ENCODE data around the gene C17orf114.
A peak's percentile ranks its signal among the peaks of the same experiment; 100 is the strongest.
"Not testable (repeated sequence)": the region's sequence is repeated elsewhere in the genome, so short reads cannot be mapped to it uniquely, and the experiment has no call there.

Gene C17orf114

DNA sequence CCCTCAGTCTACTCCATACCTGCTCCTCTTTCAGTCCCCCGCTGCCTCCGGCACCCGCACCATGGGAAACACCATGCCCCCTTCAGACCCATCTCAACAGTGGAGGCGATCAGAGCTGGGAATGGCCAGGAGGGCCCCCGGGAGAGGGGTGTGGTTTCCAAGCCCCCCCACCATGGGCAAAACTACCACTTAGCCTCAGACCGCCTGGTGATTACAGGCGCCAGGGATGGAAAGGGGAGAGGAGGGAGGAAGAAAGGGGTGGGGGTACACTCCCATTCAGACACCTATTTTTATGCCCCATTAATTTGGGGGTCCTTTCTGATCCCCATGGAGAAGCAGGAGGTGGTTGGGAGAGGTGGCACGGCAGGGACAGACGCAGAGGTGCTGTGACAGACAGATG, at the start of gene C17orf114:
Gene C17orf114, minus strand, starts transcription at position 101 of the 400 bp plus-strand sequence.
- DNase-seq (ENCODE audit: low read depth in 2 of 2), result no peak

- no peak for DNase-seq (ENCODE audit: low read depth in 2 of 2)
These were observed 49.0 kb upstream of the C17orf114 start for GRCh38 chr17:4851084-4851483.

DNA sequence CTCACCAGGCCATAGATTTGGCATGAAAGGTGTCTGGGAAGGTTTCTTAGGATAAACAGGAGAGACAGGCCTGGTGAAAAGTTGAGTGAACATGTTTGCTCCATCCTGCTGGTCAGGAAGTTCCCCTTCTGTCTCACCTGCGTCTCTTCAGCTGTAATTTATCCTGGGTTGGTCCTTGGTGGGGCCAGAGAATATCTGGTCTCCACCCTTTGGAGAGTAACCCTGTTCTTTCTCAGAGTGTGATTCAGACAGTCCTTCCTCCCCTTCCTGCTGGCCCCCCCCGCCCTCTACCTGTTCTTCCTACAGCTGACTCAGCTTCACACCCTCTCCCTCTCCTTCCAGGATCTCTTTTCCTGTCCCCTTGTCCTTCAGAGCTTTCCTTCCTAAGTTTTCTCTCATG, 48.1 kb upstream of the C17orf114 start:
- DNase-seq (ENCODE audit: low read depth in 2 of 2), result no peak

DNA sequence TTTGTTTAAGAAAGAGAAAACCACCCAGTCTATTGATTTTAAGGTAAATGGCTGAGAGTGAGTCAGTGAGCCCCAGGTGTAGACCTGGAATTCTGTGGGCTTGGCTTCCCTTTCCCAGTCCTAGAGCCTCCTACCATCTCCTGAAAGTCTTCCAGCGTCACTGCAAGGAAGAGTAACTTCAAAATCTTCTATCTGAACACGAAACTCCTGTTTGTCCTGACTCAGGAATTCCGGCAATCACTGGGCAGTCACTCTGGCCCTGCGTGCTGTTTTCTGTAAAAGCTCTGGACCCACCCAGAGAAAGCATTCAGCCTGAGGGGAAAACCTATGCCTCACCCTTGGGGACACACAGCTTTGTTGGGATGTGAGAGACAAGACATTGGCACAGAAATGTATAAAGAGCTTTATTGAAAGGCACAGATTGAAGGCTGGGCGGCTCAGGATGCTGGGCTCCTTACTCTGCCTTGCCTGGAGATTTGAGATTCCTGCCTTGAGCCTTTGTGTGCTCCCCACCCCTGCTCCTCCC, 46.9 kb upstream of the C17orf114 start:
- no peak for DNase-seq (ENCODE audit: low read depth in 2 of 2)

GRCh38 chr17:4846635-4847390, 44.7 kb upstream of the C17orf114 start:
- no peak for DNase-seq (ENCODE audit: low read depth in 2 of 2)

DNA sequence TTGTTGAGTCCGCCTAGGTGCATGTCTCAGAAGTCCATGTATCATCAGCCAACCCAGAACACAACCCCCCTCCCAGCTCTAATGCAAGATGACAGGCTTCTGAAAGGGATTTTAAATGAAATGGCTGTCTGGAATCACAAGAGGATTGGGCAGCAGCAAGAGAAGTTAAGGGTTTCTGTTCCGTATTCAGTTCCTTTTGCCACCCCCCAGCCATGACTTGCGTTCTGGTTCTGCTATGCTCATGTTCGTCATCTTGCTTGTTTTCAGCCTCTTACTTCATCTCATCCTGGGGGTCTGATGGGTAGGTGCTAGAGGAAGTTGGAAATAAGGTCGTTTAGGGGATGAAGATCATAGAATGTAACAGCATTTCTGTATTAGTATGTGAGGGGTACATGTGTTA, 43.0 kb upstream of the C17orf114 start:
- no peak for DNase-seq (ENCODE audit: low read depth in 2 of 2)

GRCh38 chr17:4843321-4844000, 41.3 kb upstream of the C17orf114 start:
- DNase-seq (ENCODE audit: low read depth in 2 of 2), result no peak

GRCh38 chr17:4842376-4842775, 40.2 kb upstream of the C17orf114 start:
- DNase-seq (ENCODE audit: low read depth in 2 of 2), result no peak

DNA sequence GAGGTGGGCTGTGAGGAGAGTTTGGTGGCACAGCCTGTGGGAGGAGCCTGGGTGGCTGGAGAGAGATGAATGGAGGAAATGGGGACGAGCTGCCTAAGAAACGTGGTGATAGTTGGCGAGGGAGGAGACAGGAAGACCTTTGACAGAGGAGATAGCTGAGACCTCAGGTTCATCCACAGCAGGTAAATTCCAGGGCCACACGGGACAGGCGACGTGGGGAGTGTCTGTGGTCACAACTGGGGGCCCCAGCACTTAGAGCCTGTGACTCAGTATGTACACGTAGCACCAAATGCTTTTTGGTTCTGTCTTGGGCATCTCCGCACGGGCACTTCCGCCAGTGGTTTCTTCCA, 38.7 kb upstream of the C17orf114 start:
- DNase-seq (ENCODE audit: low read depth in 2 of 2), result no peak

DNA sequence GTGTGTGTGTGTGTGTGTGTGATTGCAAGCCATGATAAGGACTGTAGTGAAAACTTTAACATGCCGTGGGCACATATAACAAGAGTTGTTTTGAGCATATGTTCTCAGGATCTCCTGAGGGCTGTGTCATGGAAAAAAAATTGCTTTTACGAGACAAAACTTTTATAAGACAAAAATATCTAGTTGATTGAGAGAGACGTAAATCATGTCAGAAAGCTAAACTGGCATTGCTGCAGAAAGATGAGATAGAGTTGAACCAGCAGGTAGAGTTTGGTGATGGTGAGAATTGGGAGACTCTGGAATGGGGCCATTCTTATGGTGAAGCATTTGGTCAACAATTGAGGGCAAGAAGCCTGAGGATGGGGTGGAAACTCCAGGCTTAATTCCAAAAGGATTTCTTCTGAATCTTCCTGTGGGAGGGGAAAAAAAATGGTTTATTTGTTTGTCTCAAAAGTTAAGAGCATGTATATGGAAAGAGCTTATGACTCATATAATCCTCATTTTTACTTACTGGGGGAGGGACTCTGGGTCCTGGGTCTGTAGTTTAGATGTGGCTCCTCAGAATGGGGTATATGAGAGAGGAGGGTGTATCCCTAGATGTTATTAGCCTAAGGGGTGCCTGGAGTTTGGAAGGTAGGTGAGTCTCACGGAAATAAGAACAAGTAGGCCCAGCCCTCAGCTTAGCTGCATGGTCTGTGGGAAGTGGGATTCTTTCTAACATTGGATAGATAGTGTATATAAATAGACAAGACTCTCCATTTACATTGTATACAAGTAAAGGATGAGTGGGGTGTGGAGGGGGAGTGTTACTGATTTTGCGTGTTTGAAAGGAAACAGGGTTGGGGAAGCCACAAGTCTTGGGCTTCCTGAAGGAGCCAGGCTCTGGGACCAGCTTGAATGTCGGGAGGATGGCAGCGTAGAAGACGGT, 38.1 kb upstream of the C17orf114 start:
- no peak for DNase-seq (ENCODE audit: low read depth in 2 of 2)

DNA sequence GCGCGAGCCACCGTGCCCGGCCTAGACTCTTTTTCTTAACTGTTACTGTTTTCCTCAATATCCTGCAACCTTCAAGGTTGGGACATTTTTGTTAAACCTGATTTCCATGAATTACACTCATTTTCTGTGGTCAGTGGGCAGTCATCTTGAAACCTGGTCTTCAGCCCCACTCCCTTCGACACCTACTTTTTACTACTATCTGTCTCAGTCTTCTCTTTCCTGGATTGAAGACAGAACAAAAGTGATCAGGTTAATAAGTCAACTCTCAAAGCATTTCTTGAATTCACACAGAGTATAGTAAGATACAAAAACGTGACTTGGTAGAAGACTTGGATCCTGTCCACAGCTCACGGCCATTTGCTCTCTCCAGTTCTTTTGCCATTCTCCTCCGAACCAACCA, 37.1 kb upstream of the C17orf114 start:
- DNase-seq (ENCODE audit: low read depth in 2 of 2), result no peak

DNA sequence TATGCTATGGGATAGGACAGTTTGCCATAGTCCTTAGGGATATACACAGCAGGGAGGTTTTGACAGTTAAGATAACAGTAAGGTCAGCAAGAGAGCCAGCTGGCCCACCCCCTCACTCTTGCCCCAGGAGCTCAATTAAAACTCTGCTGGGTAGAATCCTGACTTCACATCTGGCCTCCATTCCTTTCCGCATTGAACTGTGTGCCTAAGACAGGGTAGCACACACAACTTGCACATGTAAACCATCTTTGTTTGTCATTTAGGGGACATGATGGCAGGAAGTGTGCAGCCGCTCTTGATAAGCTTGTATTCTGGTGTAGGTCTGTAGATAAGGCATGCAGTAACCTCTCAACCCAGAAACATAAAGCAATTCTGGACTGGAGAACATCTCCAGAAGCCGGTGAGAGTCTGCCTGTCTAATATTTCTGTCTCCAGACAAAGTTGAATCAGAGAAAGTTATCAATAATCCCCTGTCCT, 36.2 kb upstream of the C17orf114 start:
- DNase-seq (ENCODE audit: low read depth in 2 of 2), result no peak

- DNase-seq (ENCODE audit: low read depth in 2 of 2), result no peak
These were observed 35.6 kb upstream of the C17orf114 start for GRCh38 chr17:4837471-4838308.

GRCh38 chr17:4836221-4836620, 34.1 kb upstream of the C17orf114 start:
- DNase-seq (ENCODE audit: low read depth in 2 of 2), result no peak

DNA sequence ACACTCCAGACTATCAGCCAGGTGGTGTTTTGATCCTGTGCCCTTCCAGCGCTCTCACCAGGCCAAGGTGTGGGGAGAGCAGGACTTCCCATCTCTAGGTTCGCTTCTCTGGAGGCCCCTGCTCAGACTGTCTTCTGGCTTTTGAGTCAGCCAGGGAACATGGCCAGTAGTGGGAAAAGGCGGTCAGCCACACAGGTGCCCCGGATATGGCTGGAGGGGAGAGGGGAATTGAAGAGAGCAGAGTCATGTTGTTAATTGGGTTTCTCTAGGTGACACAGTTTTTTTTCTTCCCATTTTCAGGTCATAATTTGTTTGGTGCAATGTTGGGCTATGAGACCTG, 32.5 kb upstream of the C17orf114 start:
- DNase-seq (ENCODE audit: low read depth in 2 of 2), result no peak

- no peak for DNase-seq (ENCODE audit: low read depth in 2 of 2)
These were observed 32.0 kb upstream of the C17orf114 start for GRCh38 chr17:4833941-4834680.

DNA sequence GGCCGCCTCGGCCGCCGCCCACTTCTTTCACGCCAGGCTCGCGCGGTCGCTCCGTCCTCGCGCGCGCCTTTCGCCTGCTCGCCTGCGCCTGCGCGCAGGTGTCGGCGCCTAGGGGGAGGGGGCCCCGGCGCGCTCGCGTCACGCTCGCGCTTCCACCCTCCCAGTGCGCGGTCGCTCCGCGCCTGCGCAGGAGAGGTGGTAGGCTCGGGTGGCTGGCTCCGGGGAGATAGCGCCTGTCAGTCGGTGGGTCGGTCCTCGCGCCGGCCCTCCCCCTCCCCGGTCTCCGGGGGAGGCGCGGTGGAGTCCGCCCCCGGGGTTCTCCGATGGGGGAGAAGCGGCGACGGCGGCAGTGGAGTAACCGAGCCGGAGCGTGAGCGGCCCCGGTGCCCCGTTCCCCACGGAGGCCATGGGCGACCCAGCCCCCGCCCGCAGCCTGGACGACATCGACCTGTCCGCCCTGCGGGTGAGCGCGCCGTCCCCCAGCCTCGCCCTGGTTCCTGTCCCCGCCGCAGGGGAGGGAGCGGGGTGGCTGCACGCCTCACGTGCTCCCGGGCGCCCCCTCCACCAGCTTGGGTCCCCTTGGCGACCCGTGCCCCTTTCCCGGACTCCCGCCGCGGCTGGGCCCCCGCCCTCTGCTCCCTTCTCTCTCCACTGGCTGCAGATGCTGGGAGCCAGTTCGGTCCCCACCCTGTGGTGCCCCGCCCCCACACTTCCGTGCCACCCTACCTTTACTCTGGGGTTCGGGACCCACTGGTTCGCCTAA, 31.2 kb upstream of the C17orf114 start, which contains the start of gene MINK1:
Gene MINK1, plus strand, starts transcription at position 163 of the 763 bp plus-strand sequence. Its CDS starts 244 bp downstream, at position 407.
- DNase-seq (ENCODE audit: low read depth in 2 of 2), result peak; percentile 79 to 81

DNA sequence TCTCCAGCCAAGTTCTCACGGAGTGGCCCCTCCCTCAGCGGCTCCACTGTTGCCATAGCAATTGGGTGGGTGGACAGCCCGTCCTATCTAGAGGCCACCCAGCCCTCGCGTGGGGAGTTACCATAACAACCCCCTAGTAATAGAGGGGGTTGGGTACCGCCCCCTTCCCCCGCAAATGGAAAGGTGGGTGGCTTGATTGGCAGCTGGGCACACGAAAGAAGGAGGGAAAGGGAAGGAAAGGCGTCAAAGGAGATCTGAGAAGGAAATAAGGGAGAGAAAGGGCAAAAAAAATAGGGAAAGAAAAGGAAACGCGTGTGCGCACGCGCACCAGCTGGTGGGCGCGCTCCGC, 30.7 kb upstream of the C17orf114 start:
- DNase-seq (ENCODE audit: low read depth in 2 of 2), result not testable (repeated sequence)

DNA sequence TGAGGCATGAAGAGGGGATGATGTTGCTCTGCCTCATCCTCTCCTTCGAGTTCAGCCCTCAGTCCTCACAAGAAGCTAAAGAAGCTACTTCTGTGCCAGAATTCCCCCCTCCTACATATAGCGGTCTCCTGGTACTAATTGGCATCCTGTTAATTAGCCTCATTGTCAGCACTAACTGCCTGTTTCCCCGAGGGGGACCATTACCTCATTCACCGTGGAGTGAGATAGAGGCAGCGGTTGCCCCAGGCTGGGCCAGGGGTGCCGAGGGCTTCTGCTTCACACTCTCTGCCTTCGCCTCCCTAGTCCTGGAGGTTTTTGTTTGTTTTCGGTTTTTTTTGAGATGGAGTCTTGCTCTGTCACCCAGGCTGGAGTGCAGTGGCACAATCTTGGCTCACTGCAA, 25.3 kb upstream of the C17orf114 start:
- no peak for DNase-seq (ENCODE audit: low read depth in 2 of 2)
